Fibroblast of skin of scalp (primary cell): ENCODE data around the gene FAM114A2.
"Not testable (repeated sequence)": the region's sequence is repeated elsewhere in the genome, so short reads cannot be mapped to it uniquely, and the experiment has no call there.

Experiments used
- DNase-seq: peaks from one replicate; pipeline ENCODE4 v3.0.0-alpha.2; 2013

FAM114A2 gene

GRCh38 chr5:154047324-154047723 is 8.6 kb upstream of the FAM114A2 start:
- no peak for DNase-seq

GRCh38 chr5:154046486-154046885 is 7.8 kb upstream of the FAM114A2 start:
- no peak for DNase-seq

GRCh38 chr5:154044581-154044980 is 5.9 kb upstream of the FAM114A2 start:
- no peak for DNase-seq

- DNase-seq, result no peak
These were observed 5.4 kb upstream of the FAM114A2 start for GRCh38 chr5:154044099-154044498.

- peak; percentile 4 for DNase-seq
These were observed 4.1 kb upstream of the FAM114A2 start for GRCh38 chr5:154042766-154043165.

GRCh38 chr5:154039458-154039829 is 734 bp upstream of the FAM114A2 start:
- DNase-seq, result no peak

GRCh38 chr5:154038261-154038706 is 426 bp downstream of the FAM114A2 start:
- no peak for DNase-seq

- no peak for DNase-seq
These were observed 3.8 kb downstream of the FAM114A2 start for GRCh38 chr5:154034944-154035343.

GRCh38 chr5:154031937-154032489 is 6.7 kb downstream of the FAM114A2 start:
- DNase-seq, result no peak

GRCh38 chr5:154025951-154026350 is 12.8 kb downstream of the FAM114A2 start:
- DNase-seq, result no peak

- not testable (repeated sequence) for DNase-seq
These were observed 19.8 kb downstream of the FAM114A2 start for GRCh38 chr5:154018919-154019318.

GRCh38 chr5:154015071-154015693 is 23.5 kb downstream of the FAM114A2 start:
- no peak for DNase-seq

GRCh38 chr5:154010660-154011059 is 28.1 kb downstream of the FAM114A2 start:
- peak; percentile 5 for DNase-seq

- DNase-seq, result no peak
These were observed 33.1 kb downstream of the FAM114A2 start for GRCh38 chr5:154005648-154006047.

GRCh38 chr5:154002511-154003020 is 36.1 kb downstream of the FAM114A2 start:
- DNase-seq, result no peak

GRCh38 chr5:154002093-154002492 is 36.6 kb downstream of the FAM114A2 start:
- no peak for DNase-seq

GRCh38 chr5:154000703-154001102 is 38.0 kb downstream of the FAM114A2 start:
- no peak for DNase-seq

GRCh38 chr5:153999995-154000394 is 38.7 kb downstream of the FAM114A2 start:
- DNase-seq, result no peak

- DNase-seq, result no peak
These were observed 39.9 kb downstream of the FAM114A2 start for GRCh38 chr5:153998768-153999167.

- no peak for DNase-seq
These were observed 40.7 kb downstream of the FAM114A2 start for GRCh38 chr5:153998010-153998409.

GRCh38 chr5:153991168-153991567 is 47.5 kb downstream of the FAM114A2 start:
- DNase-seq, result no peak

- DNase-seq, result no peak
These were observed 50.2 kb downstream of the FAM114A2 start for GRCh38 chr5:153988510-153988909.

- no peak for DNase-seq
These were observed 51.4 kb downstream of the FAM114A2 start for GRCh38 chr5:153987301-153987700.

- DNase-seq, result no peak
These were observed 53.2 kb downstream of the FAM114A2 start for GRCh38 chr5:153985498-153985897.

- no peak for DNase-seq
These were observed 54.8 kb downstream of the FAM114A2 start for GRCh38 chr5:153983885-153984284.
